Caco-2 (cell line): ENCODE measurements around the gene ST8SIA1. TPM values are rescaled to one million over a fixed set of nuclear protein-coding genes. Genes with fewer than 3 reads are reported as not detected.

Experiments used
- BruUV-seq: library from RNA; stranded (reverse); fragments of 400-500 nt; replicated peaks from 2 replicates; lab custom pipeline; 2021; lab: Mats Ljungman, UMichigan
- CTCF ChIA-PET: fragments of 300-600 bp; sonication (Branson Sonifier 250); formaldehyde crosslinking; loops from one replicate; lab custom pipeline; 2022; ENCODE audit warnings: antibody characterized with exemption; lab: Charles Lee
- POLR2A ChIA-PET: fragments of 300-600 bp; sonication (Branson Sonifier 250); formaldehyde crosslinking; loops from one replicate; lab custom pipeline; 2022; ENCODE audit warnings: antibody characterized with exemption; lab: Charles Lee
- DNase-seq, 2 experiments: peaks; one replicate each; pipeline versions ENCODE4 v3.0.0 to v3.0.0-alpha.2; 2020 to 2022
- H3K27me3 ChIP-seq: replicated peaks from 2 replicates; pipeline ENCODE4 v1.6.0; 2011; ENCODE audit warnings: low read length; ENCODE audit not compliant: control insufficient read depth, insufficient read depth
- H3K36me3 ChIP-seq: 2 replicates; pipeline ENCODE4 v1.5.1; 2011; ENCODE audit warnings: low read length; ENCODE audit not compliant: control insufficient read depth, insufficient read depth
- H3K4me1 ChIP-seq: fragments of 250-450 bp; sonication (Bioruptor Pico); 2 replicates; pipeline ENCODE4 v1.5.1; 2020; ENCODE audit warnings: mild to moderate bottlenecking
- H3K4me3 ChIP-seq: 2 replicates; pipeline ENCODE4 v1.5.1; 2011; ENCODE audit warnings: low read depth, mild to moderate bottlenecking, control low read depth, low read length
- H3K9me3 ChIP-seq: fragments of 250-450 bp; sonication (Bioruptor Pico); 2 replicates; pipeline ENCODE4 v1.5.1; 2020; ENCODE audit warnings: mild to moderate bottlenecking, moderate library complexity
- H3K27ac Mint-ChIP-seq: one replicate; pipeline ENCODE4 v1.8.0; 2022; ENCODE audit warnings: mixed read lengths; ENCODE audit not compliant: unreplicated experiment
- H3K27me3 Mint-ChIP-seq: one replicate; pipeline ENCODE4 v1.8.0; 2022; ENCODE audit warnings: mixed read lengths; ENCODE audit not compliant: insufficient read depth, unreplicated experiment
- H3K36me3 Mint-ChIP-seq: one replicate; pipeline ENCODE4 v1.8.0; 2022; ENCODE audit warnings: mild to moderate bottlenecking, mixed read lengths; ENCODE audit not compliant: insufficient read depth, unreplicated experiment
- H3K4me1 Mint-ChIP-seq: one replicate; pipeline ENCODE4 v1.8.0; 2022; ENCODE audit warnings: low read depth, mixed read lengths; ENCODE audit not compliant: unreplicated experiment
- H3K4me3 Mint-ChIP-seq: one replicate; pipeline ENCODE4 v1.8.0; 2022; ENCODE audit warnings: mild to moderate bottlenecking, moderate library complexity, mixed read lengths; ENCODE audit not compliant: unreplicated experiment
- H3K9me3 Mint-ChIP-seq: one replicate; pipeline ENCODE4 v1.8.0; 2022; ENCODE audit warnings: mixed read lengths; ENCODE audit not compliant: unreplicated experiment
- intact Hi-C: fragments of 100-400 bp; cut with micrococcal nuclease; formaldehyde crosslinking; loops from one replicate; pipeline ENCODE4 v1.10.0; 2022; ENCODE audit not compliant: unreplicated experiment
- total RNA-seq: library from RNA; stranded (reverse); gene quantifications from 2 replicates; pipeline ENCODE4 v1.2.3, GENCODE V29; 2022
- TF ChIP-seq, protein P1 (sequence below), 2 experiments: fragments of 200-600 bp in 1 of 2; IDR thresholded peaks; 1 replicate in 1 of 2; 2 replicates in 1 of 2; pipeline versions ENCODE4 v1.5.1 to v1.8.0; 2011 to 2022; ENCODE audit warnings: antibody characterized with exemption in 1 of 2, control low read depth in 1 of 2, inconsistent platforms in 1 of 2, low read depth in 1 of 2, low read length in 1 of 2, mild to moderate bottlenecking in 1 of 2, moderate library complexity in 1 of 2; ENCODE audit not compliant: insufficient read depth in 1 of 2, severe bottlenecking in 1 of 2, unreplicated experiment in 1 of 2

The ST8SIA1 gene
- total RNA-seq, 1 experiment from 2014 or later, result not detected

DNA sequence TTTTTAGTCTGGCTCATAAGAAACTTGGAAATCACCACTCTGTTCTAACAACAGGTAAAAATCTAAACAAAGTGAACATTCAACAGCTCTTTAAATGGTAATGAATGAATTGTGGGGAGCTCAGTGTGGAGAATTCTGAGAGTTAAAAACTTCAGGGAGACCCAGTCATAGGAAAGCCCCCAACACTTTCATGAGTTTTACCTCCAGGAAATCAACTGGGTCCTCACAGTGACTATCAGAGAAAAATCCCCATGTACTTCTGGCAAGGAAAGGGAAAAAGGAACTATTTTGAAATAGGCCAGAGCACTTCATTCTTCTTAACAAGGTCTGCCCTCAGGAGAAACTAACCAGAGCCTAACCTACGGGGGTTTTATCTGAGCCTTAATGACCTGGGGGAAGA is 153.8 kb downstream of the ST8SIA1 start:
- CTCF ChIA-PET, result no interaction called here

DNA sequence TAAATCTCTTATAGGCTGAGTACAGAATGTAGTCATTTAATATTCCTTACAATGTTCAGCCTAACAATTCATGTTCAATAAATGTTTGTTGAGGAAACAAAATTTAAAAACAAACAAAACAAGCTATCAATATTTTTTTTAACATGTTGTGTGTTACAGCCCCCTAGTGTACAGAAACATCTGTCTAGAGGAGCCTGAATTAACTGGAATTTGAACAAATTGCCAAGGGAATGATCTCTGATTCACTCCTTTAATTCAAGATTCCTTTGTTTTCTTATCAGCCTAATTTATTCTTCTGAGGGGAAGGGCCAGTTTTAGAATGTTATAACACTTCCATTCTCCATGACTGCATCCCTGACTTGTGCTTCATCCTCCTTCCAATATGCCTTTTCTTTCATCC is 161.3 kb downstream of the ST8SIA1 start:
- no peak for DNase-seq
- ChIA-PET CTCF (interaction anchor here (0.7 to 0.8 kb wide), 2 partner anchors 67 to 475 kb away, joined by 3 to 4 read pairs; no protein-coding TSS in a partner anchor), POLR2A (no interaction called here)
- Mint-ChIP-seq H3K27ac (no peak overlapping the region), H3K4me1 (no peaks in the 10 kb centered on the region), H3K9me3 (no peaks in the 10 kb centered on the region), H3K4me3 (no peak overlapping the region), H3K36me3 (no peaks in the 10 kb centered on the region), H3K27me3 (peaks cover 7% of the 10 kb centered on the region)
- Histone ChIP-seq H3K4me3 (no peak overlapping the region), H3K36me3 (no peaks in the 10 kb centered on the region), H3K9me3 (no peaks in the 10 kb centered on the region), H3K27me3 (no peaks in the 10 kb centered on the region), H3K4me1 (no peaks in the 10 kb centered on the region)
- BruUV-seq, result no TSS peak
- intact Hi-C loops, result loop anchor here (2.0 kb wide), 1 partner anchor 90 kb away; no protein-coding TSS in a partner anchor
- TF ChIP-seq, protein P1, sequence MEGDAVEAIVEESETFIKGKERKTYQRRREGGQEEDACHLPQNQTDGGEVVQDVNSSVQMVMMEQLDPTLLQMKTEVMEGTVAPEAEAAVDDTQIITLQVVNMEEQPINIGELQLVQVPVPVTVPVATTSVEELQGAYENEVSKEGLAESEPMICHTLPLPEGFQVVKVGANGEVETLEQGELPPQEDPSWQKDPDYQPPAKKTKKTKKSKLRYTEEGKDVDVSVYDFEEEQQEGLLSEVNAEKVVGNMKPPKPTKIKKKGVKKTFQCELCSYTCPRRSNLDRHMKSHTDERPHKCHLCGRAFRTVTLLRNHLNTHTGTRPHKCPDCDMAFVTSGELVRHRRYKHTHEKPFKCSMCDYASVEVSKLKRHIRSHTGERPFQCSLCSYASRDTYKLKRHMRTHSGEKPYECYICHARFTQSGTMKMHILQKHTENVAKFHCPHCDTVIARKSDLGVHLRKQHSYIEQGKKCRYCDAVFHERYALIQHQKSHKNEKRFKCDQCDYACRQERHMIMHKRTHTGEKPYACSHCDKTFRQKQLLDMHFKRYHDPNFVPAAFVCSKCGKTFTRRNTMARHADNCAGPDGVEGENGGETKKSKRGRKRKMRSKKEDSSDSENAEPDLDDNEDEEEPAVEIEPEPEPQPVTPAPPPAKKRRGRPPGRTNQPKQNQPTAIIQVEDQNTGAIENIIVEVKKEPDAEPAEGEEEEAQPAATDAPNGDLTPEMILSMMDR (IDR thresholded peaks at IDR 0.05; ENCODE audit: insufficient read depth in 1 of 2, low read depth in 1 of 2, low read length in 1 of 2, severe bottlenecking in 1 of 2, unreplicated experiment in 1 of 2), result no peak

More for the DNA sequence above, 153.8 kb downstream of the ST8SIA1 start:
- no peaks in the 10 kb centered on the region for H3K36me3 Mint-ChIP-seq
- no TSS peak for BruUV-seq
- TF ChIP-seq, protein P1 (IDR thresholded peaks at IDR 0.05; ENCODE audit: insufficient read depth in 1 of 2, low read depth in 1 of 2, low read length in 1 of 2, severe bottlenecking in 1 of 2, unreplicated experiment in 1 of 2), result no peak
- H3K27ac Mint-ChIP-seq, result no peak overlapping the region
- intact Hi-C loops, result no loop called here
- POLR2A ChIA-PET, result no interaction called here
- no peak for DNase-seq
- Histone ChIP-seq H3K27me3 (no peaks in the 10 kb centered on the region), H3K9me3 (no peaks in the 10 kb centered on the region), H3K4me3 (no peak overlapping the region), H3K36me3 (no peaks in the 10 kb centered on the region), H3K4me1 (no peaks in the 10 kb centered on the region)
- no peak overlapping the region for H3K4me3 Mint-ChIP-seq
- H3K27me3 Mint-ChIP-seq, result peaks cover 13% of the 10 kb centered on the region
- no peaks in the 10 kb centered on the region for H3K4me1 Mint-ChIP-seq
- no peaks in the 10 kb centered on the region for H3K9me3 Mint-ChIP-seq

DNA sequence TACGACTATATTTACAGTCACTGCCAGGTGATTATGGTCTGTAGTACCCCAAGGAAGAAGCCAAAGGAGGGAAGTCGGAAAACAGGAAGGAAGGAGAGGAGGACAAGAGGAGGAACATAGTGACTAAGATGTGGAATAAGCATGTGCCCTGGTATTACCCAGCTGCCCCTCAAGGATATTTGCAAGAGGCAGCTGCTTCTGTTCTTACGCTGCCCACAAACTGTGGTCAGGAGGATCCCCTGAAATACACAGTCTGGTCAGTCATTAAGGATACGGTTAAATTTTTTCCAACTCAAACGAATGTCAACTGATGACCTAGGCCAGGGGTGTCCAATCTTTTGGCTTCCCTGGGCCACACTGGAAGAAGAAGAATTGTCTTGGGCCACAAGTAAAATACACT is 162.0 kb downstream of the ST8SIA1 start:
- peaks cover 7% of the 10 kb centered on the region for H3K27me3 Mint-ChIP-seq
- POLR2A ChIA-PET, result no interaction called here
- H3K9me3 ChIP-seq, result no peaks in the 10 kb centered on the region
- DNase-seq, result no peak
- intact Hi-C loops, result loop anchor here (2.0 kb wide), 1 partner anchor 90 kb away; no protein-coding TSS in a partner anchor
- no peaks in the 10 kb centered on the region for H3K36me3 ChIP-seq
- H3K4me3 Mint-ChIP-seq, result no peak overlapping the region
- H3K4me1 ChIP-seq, result no peaks in the 10 kb centered on the region
- no TSS peak for BruUV-seq
- TF ChIP-seq, protein P1 (IDR thresholded peaks at IDR 0.05; ENCODE audit: insufficient read depth in 1 of 2, low read depth in 1 of 2, low read length in 1 of 2, severe bottlenecking in 1 of 2, unreplicated experiment in 1 of 2), result no peak
- no peaks in the 10 kb centered on the region for H3K36me3 Mint-ChIP-seq
- CTCF ChIA-PET, result interaction anchor here (0.7 kb wide), 1 partner anchor 67 kb away, joined by 3 read pairs; no protein-coding TSS in a partner anchor
- no peak overlapping the region for H3K4me3 ChIP-seq
- no peaks in the 10 kb centered on the region for H3K9me3 Mint-ChIP-seq
- H3K4me1 Mint-ChIP-seq, result no peaks in the 10 kb centered on the region
- H3K27ac Mint-ChIP-seq, result no peak overlapping the region
- no peaks in the 10 kb centered on the region for H3K27me3 ChIP-seq
